T-helper 1 cell treated with Interleukin-12 subunit alpha and Interleukin-12 subunit beta and Interleukin-4 antibody, amounts not matched to agents 30 ng/mL and 1 ng/mL, for 36 hours (primary cell): ENCODE data around the gene PP2D1. TPM values are rescaled to one million over a fixed set of nuclear protein-coding genes. Genes with fewer than 3 reads are reported as not detected.
"Not testable (repeated sequence)": the region's sequence is repeated elsewhere in the genome, so short reads cannot be mapped to it uniquely, and the experiment has no call there.

Experiments
- intact Hi-C: fragments of 100-400 bp; cut with micrococcal nuclease; formaldehyde crosslinking; loops from one replicate; pipeline ENCODE4 v1.15.1; 2024
- total RNA-seq: library from RNA; stranded (reverse); gene quantifications from 2 replicates; pipeline ENCODE4 v1.2.3, GENCODE V29; 2022

The PP2D1 gene
- total RNA-seq, 1 donor from 2014 or later = not detected

DNA sequence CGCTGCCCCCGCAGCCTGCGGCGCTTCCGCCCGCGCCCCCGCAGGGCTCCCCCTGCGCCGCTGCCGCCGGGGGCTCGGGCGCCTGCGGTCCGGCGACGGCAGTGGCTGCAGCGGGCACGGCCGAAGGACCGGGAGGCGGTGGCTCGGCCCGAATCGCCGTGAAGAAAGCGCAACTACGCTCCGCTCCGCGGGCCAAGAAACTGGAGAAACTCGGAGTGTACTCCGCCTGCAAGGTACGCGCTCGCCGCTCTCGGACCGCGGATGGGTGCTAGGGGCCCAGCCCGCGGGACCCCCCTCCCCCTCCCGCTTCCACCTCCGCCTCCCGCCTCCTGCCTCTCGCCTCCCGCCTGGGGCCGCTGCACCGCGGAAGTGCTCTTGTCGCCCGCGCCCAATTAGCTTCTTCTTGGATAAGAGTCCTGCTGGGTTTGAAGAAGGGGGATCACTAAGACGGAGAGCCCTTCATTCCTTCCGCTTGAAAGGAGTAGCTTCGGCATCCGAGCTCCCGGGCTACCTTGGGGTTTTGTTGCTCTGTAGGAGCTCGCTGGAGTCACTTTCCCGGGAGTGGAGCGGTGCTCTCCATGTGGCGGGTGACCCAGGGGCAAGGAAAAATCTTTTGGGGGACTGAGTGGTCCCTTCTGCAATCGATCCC lies 28.6 kb upstream of the PP2D1 start:
- intact Hi-C loops = loop anchor here (1.0 kb wide), 2 partner anchors 14 to 146 kb away; partner anchors contain the start of gene SGO1

DNA sequence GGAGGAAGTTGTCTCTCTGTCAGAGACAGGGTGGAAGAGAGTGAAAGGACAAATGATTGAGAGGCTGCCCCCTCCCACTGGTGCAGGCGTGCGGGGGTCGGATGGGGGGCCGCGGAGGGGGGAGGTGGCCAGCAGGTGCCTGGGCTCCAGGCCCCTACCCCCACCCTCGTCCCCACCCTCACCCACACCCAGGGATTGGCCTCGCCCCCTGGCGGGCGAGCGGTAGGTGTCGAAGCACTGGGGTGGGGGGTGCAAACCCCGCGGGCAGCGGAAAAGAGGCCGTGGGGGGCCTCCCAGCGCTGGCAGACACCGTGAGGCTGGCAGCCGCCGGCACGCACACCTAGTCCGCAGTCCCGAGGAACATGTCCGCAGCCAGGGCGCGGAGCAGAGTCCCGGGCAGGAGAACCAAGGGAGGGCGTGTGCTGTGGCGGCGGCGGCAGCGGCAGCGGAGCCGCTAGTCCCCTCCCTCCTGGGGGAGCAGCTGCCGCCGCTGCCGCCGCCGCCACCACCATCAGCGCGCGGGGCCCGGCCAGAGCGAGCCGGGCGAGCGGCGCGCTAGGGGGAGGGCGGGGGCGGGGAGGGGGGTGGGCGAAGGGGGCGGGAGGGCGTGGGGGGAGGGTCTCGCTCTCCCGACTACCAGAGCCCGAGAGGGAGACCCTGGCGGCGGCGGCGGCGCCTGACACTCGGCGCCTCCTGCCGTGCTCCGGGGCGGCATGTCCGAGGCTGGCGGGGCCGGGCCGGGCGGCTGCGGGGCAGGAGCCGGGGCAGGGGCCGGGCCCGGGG lies 27.9 kb upstream of the PP2D1 start, which contains the start of gene KAT2B:
Gene KAT2B (plus strand): TSS at position 682 of the 783 bp plus-strand sequence. CDS start 32 bp downstream, at position 714.
- intact Hi-C loops = loop anchor here (1.0 to 2.0 kb wide), 4 partner anchors 57 to 155 kb away; partner anchors contain the start of gene RAB5A

DNA sequence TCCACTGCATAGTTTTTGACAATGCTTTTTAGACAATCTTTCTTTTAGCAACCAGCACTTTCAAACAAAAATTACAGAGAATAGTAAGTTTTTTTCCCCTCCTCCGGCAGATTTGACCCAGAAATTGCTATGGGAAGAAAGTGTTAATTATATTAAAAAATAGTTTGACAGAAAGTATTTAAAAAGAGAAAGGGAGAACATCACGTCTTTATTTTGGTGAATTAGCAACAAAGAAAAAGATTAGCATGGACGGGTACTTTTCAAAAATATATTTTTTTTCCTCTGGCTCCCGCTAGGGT lies 27.4 kb upstream of the PP2D1 start:
- intact Hi-C loops = loop anchor here (1.0 to 2.0 kb wide), 4 partner anchors 57 to 154 kb away; partner anchors contain the start of gene RAB5A

DNA sequence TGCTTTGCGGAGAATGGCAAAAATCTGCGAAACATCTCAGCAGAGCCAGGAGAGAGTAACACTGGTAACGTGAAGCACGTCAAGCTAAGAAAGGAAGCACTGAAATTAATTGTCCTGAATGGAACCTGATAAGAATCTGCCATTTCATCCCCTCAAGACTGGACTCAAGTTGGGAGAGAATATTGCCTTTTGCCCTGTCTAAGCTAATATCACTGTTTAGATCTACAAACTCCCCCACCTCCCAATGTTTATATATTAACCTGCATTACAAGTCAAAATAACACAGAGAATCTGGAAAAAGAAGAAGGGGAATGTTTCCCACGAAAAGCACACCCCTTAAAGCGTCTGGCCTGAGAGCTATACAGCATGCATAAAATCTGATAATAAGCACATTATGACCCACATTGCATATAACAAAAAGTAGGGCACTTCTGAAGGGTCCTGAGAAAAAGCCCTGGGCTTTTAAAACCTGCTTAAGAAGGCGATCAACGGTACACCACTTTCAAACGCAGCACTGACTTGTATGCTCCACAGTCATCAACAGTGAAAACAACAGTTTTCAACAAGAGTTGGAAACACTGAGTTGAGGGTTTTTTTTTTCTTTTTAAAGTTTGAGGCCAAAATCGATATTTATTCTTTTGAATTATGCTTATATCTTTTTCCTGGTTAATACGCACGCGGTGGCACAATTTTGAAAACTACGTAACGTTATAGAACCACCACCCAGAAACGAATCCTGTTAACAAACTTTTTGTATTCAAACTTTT lies 26.8 kb upstream of the PP2D1 start:
- intact Hi-C loops = loop anchor here (1.0 to 2.0 kb wide), 4 partner anchors 56 to 154 kb away; partner anchors contain the start of gene RAB5A

DNA sequence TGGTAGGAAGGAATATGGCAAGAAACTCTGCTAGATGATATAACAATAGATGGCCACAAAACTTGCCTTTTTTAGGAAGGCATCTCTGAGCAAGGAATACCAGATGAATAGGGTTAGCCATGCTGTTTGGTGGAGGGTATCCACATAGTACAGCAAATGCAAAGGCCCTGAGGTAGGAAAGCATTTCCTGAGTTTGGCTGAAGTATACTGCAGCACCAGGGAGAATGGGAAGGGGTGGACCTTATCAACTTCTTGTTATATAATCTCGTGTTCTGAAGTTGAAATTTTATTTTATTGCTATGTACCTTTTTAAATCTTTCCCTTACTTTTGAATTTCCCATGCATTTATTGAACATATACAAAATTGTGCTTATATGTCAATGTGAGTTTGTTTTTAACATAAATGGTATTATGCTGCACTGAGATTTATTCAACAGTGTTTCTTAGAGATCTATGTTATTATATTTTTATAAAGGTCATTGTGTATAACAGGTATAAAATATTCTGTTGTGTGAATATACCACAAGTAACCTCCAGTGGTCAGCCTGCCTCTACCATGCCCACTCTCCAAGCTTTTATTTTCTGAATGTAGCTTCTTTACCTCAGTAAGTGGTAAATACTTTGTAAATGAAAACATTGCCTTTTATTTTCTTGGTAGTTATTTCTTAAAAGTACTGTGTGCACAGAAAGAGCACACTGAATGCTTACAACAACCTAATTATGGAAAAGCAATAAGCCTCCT lies 25.4 kb upstream of the PP2D1 start:
- intact Hi-C loops = no loop called here

DNA sequence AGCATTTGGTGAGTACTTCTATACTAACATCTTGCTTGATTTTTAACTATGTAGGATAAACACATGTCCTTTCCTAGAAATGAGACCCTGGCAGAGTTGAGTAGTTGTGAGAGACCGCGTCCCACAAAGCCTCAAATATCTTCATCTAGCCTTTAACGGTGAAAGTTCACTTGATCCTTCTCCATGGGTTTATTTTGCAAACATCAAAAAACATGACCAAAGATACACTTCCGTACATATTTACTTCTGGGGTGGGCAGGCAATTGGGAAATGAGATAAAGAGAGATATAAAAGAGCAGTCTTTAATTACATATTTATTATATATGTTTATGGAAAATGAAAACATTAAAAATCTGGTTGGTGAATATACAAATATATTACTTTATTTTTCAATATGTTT lies 23.0 kb upstream of the PP2D1 start:
- intact Hi-C loops = no loop called here

DNA sequence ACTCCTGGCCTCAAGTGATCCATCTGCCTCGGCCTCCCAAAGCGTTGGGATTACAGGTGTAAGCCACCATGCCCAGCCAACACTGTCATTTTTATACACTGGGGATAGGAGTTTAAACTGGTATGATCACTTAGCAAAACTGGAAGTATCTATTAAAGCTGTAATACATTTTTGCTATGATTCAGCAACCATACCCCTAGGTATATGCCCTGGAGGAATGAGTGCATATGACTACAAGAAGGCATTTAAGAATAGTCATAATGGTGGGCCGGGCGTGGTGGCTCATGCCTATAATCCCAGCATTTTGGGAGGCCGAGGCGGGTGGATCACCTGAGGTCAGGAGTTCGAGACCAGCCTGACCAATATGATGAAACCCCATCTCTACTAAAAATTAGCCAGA lies 19.9 kb upstream of the PP2D1 start:
- intact Hi-C loops = not testable (repeated sequence)

DNA sequence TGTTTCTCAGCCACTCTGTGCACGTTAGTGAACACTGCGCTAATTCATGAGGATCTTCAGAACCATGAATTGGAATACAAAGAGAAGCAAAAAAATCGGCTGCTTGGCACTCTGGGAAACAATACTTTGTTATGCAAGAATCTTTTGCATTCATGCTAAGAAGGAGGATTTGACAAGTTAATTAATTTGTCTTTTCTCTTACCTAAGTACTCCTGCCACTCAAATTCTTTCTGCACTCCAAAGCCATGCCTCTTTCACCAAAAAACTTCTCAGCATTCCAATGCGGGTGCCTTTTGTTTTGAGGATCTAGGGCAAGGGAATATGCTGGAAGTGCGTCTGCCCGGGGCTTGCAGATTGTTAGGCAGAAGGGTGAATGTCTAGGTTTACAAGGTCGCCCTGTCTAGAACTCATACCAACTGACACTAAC lies 16.9 kb upstream of the PP2D1 start:
- intact Hi-C loops = no loop called here

DNA sequence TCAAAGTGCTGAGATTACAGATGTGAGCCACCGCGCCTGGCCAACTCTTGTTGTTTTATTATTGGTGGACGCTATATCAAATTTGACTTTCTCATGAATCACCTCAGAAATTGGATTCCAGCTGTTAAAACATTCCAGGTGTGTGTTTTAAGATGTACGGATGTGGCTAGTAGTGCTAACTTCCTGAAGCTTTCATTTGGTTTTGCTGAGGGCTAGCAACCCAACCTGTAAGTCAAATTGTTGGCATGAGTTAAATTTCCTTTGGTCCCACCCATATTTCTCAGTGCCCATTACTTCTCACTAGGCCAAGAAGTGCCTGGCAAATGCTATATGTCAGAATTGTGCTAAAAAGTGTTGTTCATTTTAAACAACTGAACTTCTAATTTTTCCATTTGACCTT lies 15.1 kb upstream of the PP2D1 start:
- intact Hi-C loops = no loop called here

DNA sequence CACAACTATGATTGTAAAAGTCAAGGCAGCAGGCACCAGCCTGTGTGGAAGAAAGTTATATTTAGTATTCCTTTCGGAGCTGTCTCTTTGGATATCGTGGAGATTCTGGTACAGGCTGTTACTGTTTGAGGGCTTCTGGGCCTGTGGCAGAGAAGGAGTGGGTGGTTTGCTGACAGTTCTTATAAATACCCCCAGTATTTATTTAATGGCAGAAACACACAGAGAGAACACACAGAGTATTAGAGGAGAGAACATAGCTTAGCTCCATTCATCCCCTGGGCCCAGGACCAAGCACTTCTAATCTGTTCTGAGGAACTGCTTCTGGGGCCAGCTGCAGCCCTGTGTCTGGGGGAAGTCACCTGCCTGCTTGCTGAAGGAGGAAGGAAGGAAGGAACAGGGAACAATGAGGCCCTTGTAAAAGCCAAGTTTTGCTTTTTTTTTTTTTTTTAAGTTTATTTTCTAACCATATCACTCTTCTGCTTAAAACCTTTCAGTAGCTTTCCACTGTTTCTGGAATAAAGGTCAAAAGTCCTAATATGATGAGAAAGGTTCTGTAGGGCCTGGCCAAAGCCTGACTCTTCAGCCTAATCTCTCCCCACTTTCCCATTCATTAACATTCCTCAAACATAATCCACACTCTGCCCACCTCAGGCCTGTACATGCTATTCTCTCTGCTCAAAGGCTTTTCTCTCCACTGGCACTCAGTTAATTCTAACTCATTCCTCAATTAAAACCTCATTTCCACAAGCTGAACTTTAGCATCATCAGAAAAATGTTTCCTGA lies 11.8 kb upstream of the PP2D1 start:
- intact Hi-C loops = no loop called here

DNA sequence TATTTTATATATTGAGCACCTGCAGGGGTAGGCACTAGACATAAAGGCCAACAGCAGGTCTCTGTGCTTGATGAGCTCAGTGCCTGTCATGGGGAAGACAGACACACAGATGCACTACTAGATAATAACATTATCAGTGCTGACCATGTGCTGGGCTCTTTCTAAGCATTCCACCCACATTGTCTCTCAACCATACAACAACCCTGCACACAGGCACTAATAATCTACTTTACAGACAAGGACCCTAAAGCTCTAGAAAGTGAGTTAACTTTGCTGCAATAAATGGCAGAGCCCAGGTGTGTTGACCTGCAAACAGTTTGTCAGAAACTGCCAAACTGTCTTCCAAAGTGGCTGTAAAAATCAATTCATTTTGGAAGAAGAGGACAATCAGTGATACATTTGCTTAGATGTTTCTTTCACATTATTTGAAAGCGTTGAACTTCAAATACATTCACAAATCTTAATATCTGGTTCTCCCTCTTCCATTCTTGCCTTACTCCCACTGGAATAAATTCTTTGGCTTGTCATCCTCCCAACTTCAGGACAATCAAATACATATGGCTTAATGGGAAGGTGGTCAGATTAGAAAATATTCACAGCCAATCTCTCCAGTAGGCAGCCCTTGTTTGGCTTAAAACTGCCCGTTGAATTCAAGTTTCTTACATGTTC lies 11.0 kb upstream of the PP2D1 start:
- intact Hi-C loops = no loop called here

DNA sequence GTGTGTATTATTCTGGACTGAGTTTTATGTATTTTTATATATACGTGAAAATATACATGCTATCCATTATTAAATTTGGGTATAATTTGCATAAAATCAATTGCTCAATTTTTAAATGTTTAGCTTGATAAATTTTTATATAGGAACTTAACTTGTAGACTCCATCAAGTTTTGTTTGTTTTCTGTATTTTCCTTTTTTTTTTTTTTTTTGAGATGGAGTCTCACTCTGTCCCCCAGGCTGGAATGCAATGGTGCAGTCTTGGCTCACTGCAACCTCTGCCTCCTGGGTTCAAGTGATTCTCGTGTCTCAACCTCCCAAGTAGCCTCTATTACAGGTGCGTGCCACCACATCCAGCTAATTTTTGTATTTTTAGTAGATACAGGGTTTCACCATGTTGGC lies 4.0 kb upstream of the PP2D1 start:
- intact Hi-C loops = not testable (repeated sequence)

DNA sequence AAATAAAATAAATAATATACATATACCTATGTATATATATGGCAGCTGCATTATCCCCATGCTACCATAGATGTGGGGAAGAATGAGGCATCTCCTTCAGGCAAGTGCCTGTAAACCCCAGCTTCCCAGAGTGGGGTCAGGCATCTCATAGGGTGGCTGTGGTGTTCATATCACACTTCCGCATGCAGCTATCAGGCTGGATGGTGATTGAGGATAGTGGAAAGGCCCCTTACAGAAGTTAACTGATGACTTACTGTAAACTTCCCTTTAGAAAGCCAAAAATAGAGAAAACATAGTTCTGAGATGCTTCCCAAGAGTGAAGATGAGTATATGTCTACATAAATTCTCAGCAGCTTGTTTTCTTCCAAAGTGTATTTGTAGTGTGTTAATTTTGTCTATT lies 3.5 kb upstream of the PP2D1 start:
- intact Hi-C loops = no loop called here

DNA sequence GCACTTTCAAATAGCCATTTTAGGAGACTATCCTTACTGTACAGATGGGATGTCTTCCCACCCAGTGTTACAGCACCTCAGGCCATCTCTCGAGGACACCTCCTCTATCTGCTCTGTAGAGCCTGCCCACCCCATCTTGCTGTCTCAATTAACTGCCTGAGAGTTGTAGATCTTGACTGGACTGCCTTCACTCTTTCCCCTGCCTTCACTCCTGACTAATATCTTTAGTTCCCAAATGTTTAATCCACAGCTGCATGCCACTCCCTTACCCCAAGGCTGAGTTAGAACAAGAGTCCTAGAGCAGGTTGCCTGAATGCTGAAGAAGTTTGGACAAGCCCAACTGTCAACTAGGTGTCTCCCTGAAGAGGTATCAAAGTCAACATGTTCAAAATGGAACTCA lies 1.3 kb upstream of the PP2D1 start:
- intact Hi-C loops = no loop called here

DNA sequence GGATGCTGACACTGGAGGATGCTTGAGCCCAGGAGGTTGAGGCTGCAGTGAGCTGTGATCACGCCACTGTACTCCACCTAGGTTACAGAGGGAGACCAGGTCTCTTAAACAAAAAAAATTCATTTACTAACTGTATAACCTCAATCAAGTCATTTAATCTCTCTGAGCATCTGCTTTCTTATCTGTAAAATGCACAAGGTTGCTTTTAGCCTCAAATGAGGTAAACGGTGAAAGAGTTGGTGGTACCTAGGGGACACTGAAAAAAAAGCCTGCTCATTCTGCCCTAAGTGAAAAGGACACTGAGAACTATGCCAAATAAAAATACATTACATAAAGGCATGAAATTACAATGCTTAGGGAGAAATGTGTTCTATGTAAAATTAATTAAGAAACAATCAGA lies 3.4 kb downstream of the PP2D1 start:
- intact Hi-C loops = no loop called here

DNA sequence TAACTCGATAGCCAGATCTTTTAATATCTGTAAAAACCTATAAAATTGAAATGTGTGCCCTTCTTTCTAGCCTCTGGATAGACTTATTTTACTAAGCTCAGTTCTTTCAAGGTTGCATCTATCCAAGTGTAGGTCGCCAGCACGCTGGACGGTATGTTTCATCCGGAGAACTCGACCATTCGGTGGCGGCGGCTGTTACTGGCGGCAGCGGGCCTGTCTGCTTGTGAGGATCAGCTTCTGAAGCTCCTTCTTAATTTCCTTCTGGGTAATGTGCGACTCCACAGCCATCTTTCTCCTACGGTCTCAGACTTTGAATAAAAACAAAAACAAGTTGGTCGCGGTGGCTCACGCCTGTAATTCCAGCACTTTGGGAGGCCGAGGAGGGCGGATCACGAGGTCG lies 4.1 kb downstream of the PP2D1 start:
- intact Hi-C loops = no loop called here

DNA sequence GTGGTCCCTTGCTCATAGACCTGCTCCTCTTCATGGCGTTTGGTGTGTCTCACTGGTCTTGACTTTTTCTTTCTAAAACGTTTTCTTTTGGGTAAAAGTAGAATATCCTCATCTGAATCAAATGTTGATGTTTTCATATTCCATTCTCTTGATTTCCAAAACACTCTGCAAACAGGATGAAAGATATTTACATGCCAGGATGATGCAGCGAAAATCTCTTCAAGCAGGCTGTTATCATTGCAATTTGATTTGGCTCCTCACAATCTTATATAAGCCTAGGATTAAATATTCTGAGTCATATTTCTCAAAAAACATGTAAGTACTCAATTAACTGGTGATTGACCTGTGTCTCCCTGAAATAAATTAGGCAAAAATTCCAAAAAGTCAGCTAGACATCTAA lies 10.1 kb downstream of the PP2D1 start:
- intact Hi-C loops = no loop called here

DNA sequence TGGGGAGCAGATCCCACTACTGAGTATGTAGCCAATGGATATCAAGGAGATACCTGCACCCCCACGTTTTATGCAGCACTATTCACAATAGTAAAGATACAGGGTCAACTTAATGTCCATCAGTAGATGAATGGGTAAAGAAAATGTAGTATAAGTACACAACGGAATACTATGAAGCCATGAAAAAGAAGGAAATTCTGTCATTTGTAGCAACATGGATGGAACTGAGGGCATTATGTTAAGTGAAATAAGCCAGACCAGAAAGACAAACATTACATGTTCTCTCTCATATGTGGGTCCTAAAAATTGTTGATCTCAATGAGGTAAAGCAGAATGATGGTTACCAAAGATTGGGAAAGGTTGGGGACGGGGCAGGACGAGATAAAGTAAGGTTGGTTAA lies 14.6 kb downstream of the PP2D1 start:
- intact Hi-C loops = no loop called here

DNA sequence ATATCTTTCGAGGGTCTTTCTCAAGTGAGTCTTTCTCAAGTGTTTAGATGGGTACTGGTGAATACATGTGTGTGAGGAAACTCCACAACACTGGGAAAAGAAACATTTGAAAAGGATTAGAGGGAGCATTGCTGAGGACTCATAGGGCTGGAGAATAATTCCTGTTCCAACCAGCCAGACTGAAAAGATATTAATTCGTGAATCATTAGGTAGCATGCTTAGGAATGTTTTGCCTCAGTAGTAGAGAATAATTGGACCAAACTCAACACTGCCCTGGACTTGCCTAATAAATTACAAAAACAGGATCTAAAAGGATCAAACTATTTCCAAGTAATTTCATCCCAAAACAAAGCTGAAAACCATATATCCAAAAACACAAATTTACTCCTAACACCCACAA lies 17.3 kb downstream of the PP2D1 start:
- intact Hi-C loops = no loop called here

DNA sequence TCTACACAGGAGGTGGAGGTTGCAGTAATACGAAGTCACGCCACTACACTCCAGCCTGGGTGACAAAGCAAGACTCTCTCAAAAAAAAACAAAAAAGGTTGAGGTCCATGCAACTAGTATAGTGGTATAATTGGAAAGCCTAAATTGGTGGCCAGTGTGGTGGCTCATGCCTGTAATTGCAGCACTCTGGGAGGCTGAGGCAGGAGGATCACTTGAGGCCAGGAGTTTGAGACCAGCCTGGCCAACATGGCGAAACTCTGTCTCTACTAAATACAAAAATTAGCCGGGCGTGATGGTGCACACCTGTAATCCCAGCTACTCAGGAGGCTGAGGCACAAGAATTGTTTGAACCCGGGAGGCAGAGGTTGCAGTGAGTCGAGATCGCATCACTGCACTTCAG lies 23.2 kb downstream of the PP2D1 start:
- intact Hi-C loops = not testable (repeated sequence)
